ENCODE results near the gene FGFBP2.

GRCh38 chr4:15965325-15965724 is 2.4 kb upstream of the FGFBP2 start:
- TF ChIP-seq ZNF416 (tag by site-specific recombination; IDR thresholded peaks at IDR 0.05) (no peak), ZNF449 (tag by site-specific recombination; IDR thresholded peaks at IDR 0.05) (no peak), ZNF335 (tag by site-specific recombination; conservative IDR thresholded peaks at IDR 0.05) (no peak)
